Measurements from ENCODE around the gene SIAE. TPM values are rescaled to one million over a fixed set of nuclear protein-coding genes. Genes with fewer than 3 reads are reported as not detected.

Gene SIAE
- total and polyA plus RNA-seq, 2 experiments from 2014 or later = 24.0 to 35.5 TPM

GRCh38 chr11:124718801-124719200 lies 45.3 kb upstream of the SIAE start:
- Histone ChIP-seq H3K27ac (no peak overlapping the region), H4K20me1 (ENCODE audit: insufficient read depth, poor library complexity, severe bottlenecking) (no peaks in the 10 kb centered on the region), H2AFZ (no peak overlapping the region), H3K9me2 (replicated peaks; ENCODE audit: insufficient read depth) (no peaks in the 10 kb centered on the region), H3K79me2 (no peaks in the 10 kb centered on the region), H3K4me1 (ENCODE audit: insufficient read depth) (peaks cover 11% of the 10 kb centered on the region), H3K9me3 (ENCODE audit: low read depth) (no peaks in the 10 kb centered on the region), H3K4me2 (peak overlapping the region; percentile 98), H3K27me3 (peaks cover 81% of the 10 kb centered on the region), H3K36me3 (replicated peaks; ENCODE audit: insufficient read depth, low read depth) (no peaks in the 10 kb centered on the region), H3K4me3 (no peak overlapping the region)
- DNase-seq (ENCODE audit: low spot score) = no peak
- 42% methylated on average over 14 of the region's 14 CpGs for WGBS (ENCODE audit: low lambda C conversion rate, missing lambda C conversion rate)
- no peak for TF ChIP-seq EZH2phosphoT487 (IDR thresholded peaks at IDR 0.05; ENCODE audit: low read depth, severe bottlenecking, unreplicated experiment)
- TF ChIP-seq CTCF (IDR thresholded peaks at IDR 0.05; ENCODE audit: poor library complexity) = no peak
- no peak for TF ChIP-seq EZH2 (IDR thresholded peaks at IDR 0.05; ENCODE audit: borderline replicate concordance)

GRCh38 chr11:124717786-124718651 lies 44.5 kb upstream of the SIAE start:
- Histone ChIP-seq H3K27me3 (peaks cover 74% of the 10 kb centered on the region), H3K36me3 (replicated peaks; ENCODE audit: insufficient read depth, low read depth) (no peaks in the 10 kb centered on the region), H3K79me2 (no peaks in the 10 kb centered on the region), H3K9me3 (ENCODE audit: low read depth) (no peaks in the 10 kb centered on the region), H3K4me2 (peak overlapping the region; percentile 98), H3K4me1 (ENCODE audit: insufficient read depth) (peaks cover 11% of the 10 kb centered on the region), H3K4me3 (peak overlapping the region; percentile 42), H3K27ac (no peak overlapping the region), H2AFZ (peak overlapping the region; percentile 68), H3K9me2 (replicated peaks; ENCODE audit: insufficient read depth) (no peaks in the 10 kb centered on the region), H4K20me1 (ENCODE audit: insufficient read depth, poor library complexity, severe bottlenecking) (no peaks in the 10 kb centered on the region)
- WGBS (ENCODE audit: low lambda C conversion rate, missing lambda C conversion rate) = 4% methylated on average over 42 of the region's 45 CpGs
- peak; percentile 60 for TF ChIP-seq EZH2phosphoT487 (IDR thresholded peaks at IDR 0.05; ENCODE audit: low read depth, severe bottlenecking, unreplicated experiment)
- TF ChIP-seq EZH2 (IDR thresholded peaks at IDR 0.05; ENCODE audit: borderline replicate concordance) = peak; percentile 18
- no peak for TF ChIP-seq CTCF (IDR thresholded peaks at IDR 0.05; ENCODE audit: poor library complexity)
- peak; percentile 15 for DNase-seq (ENCODE audit: low spot score)

GRCh38 chr11:124717421-124717785 lies 43.9 kb upstream of the SIAE start:
- Histone ChIP-seq H2AFZ (no peak overlapping the region), H3K9me3 (ENCODE audit: low read depth) (no peaks in the 10 kb centered on the region), H3K79me2 (no peaks in the 10 kb centered on the region), H3K36me3 (replicated peaks; ENCODE audit: insufficient read depth, low read depth) (no peaks in the 10 kb centered on the region), H3K9me2 (replicated peaks; ENCODE audit: insufficient read depth) (no peaks in the 10 kb centered on the region), H3K4me3 (no peak overlapping the region), H3K4me1 (ENCODE audit: insufficient read depth) (peaks cover 11% of the 10 kb centered on the region), H4K20me1 (ENCODE audit: insufficient read depth, poor library complexity, severe bottlenecking) (no peaks in the 10 kb centered on the region), H3K27me3 (peaks cover 68% of the 10 kb centered on the region), H3K27ac (no peak overlapping the region), H3K4me2 (peak overlapping the region; percentile 98)
- WGBS (ENCODE audit: low lambda C conversion rate, missing lambda C conversion rate) = 51% methylated on average over 7 of the region's 7 CpGs
- no peak for TF ChIP-seq EZH2 (IDR thresholded peaks at IDR 0.05; ENCODE audit: borderline replicate concordance)
- no peak for TF ChIP-seq EZH2phosphoT487 (IDR thresholded peaks at IDR 0.05; ENCODE audit: low read depth, severe bottlenecking, unreplicated experiment)
- TF ChIP-seq CTCF (IDR thresholded peaks at IDR 0.05; ENCODE audit: poor library complexity) = no peak
- no peak for DNase-seq (ENCODE audit: low spot score)

Measured in hepatocyte (in vitro differentiated cells).